Measurements from ENCODE around the gene HNF4A. TPM values are rescaled to one million over a fixed set of nuclear protein-coding genes. Genes with fewer than 3 reads are reported as not detected.

The HNF4A gene
- total RNA-seq, 2 experiments from 2014 or later, result not detected

GRCh38 chr20:44435630-44436335 is 80.3 kb downstream of the HNF4A start:
- ChIA-PET POLR2A (interaction anchor here (0.7 kb wide), 1 partner anchor 851 kb away, joined by 5 read pairs; no protein-coding TSS in a partner anchor), CTCF (ENCODE audit: unreplicated experiment) (no interaction called here)
- no peak overlapping the region for H3K4me2 ChIP-seq (ENCODE audit: low read length)
- no peak for DNase-seq (ENCODE audit: low spot score)
- intact Hi-C loops (cut with micrococcal nuclease; ENCODE audit: unreplicated experiment), result no loop called here
- no peaks in the 10 kb centered on the region for H3K36me3 ChIP-seq (ENCODE audit: insufficient read depth, low read length)
- H3K4me3 ChIP-seq (ENCODE audit: low read depth, low read length, poor library complexity, severe bottlenecking), result no peak overlapping the region
- no TSS peak for BruUV-seq (replicated peaks)
- no peak for TF ChIP-seq EZH2phosphoT487 (IDR thresholded peaks at IDR 0.05; ENCODE audit: borderline replicate concordance, low read depth, low read length)
- TF ChIP-seq, protein P1, sequence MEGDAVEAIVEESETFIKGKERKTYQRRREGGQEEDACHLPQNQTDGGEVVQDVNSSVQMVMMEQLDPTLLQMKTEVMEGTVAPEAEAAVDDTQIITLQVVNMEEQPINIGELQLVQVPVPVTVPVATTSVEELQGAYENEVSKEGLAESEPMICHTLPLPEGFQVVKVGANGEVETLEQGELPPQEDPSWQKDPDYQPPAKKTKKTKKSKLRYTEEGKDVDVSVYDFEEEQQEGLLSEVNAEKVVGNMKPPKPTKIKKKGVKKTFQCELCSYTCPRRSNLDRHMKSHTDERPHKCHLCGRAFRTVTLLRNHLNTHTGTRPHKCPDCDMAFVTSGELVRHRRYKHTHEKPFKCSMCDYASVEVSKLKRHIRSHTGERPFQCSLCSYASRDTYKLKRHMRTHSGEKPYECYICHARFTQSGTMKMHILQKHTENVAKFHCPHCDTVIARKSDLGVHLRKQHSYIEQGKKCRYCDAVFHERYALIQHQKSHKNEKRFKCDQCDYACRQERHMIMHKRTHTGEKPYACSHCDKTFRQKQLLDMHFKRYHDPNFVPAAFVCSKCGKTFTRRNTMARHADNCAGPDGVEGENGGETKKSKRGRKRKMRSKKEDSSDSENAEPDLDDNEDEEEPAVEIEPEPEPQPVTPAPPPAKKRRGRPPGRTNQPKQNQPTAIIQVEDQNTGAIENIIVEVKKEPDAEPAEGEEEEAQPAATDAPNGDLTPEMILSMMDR (conservative IDR thresholded peaks at IDR 0.05; ENCODE audit: low read length), result no peak
- no peaks in the 10 kb centered on the region for H3K9me2 ChIP-seq (ENCODE audit: insufficient read depth, low read length)
- no peak overlapping the region for H3K27ac ChIP-seq (ENCODE audit: low read depth, low read length, poor library complexity, severe bottlenecking)
- H3K79me2 ChIP-seq (ENCODE audit: insufficient read depth, low read depth, low read length), result no peaks in the 10 kb centered on the region; the same call in 1 of the 2 replicates
- no peak overlapping the region for H2AFZ ChIP-seq (ENCODE audit: low read length)
- H3K9me3 ChIP-seq (ENCODE audit: low read length), result no peaks in the 10 kb centered on the region
- no peaks in the 10 kb centered on the region for H3K4me1 ChIP-seq (ENCODE audit: insufficient read depth, low read length, poor library complexity, severe bottlenecking)
- H4K20me1 ChIP-seq (ENCODE audit: insufficient read depth, low read length), result no peaks in the 10 kb centered on the region

DNA sequence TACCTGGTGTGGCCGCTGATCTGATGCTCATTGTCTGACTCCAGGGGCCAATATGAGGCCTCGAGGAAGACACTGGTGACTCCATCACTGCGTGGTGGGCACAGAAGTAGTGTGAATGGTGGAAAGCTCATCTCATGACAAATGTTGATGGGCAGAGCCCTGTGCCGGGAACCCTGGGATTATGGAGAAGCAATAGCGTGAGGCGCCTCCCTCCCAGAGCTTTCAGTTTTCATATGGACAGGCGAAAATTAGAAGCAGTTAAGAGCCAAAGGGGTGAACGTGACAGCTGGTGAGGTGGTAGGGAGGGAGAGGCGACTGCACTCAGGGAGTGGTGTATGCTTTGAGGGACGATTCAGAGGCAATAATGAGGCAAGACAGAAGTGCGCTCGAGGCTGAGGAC is 80.9 kb downstream of the HNF4A start:
- no peak for DNase-seq (ENCODE audit: low spot score)
- BruUV-seq (replicated peaks), result no TSS peak
- CTCF ChIA-PET (ENCODE audit: unreplicated experiment), result no interaction called here
- no peak overlapping the region for H3K4me2 ChIP-seq (ENCODE audit: low read length)
- POLR2A ChIA-PET, result interaction anchor here (1.3 kb wide), 1 partner anchor 9 kb away, joined by 3 read pairs; no protein-coding TSS in a partner anchor
- no peaks in the 10 kb centered on the region for H3K36me3 ChIP-seq (ENCODE audit: insufficient read depth, low read length)
- H3K4me1 ChIP-seq (ENCODE audit: insufficient read depth, low read length, poor library complexity, severe bottlenecking), result no peaks in the 10 kb centered on the region
- H3K79me2 ChIP-seq (ENCODE audit: insufficient read depth, low read depth, low read length), result no peaks in the 10 kb centered on the region; the same call in 1 of the 2 replicates
- H2AFZ ChIP-seq (ENCODE audit: low read length), result peak overlapping the region; percentile 30; the same call in 1 of the 2 replicates
- H4K20me1 ChIP-seq (ENCODE audit: insufficient read depth, low read length), result no peaks in the 10 kb centered on the region
- H3K9me2 ChIP-seq (ENCODE audit: insufficient read depth, low read length), result no peaks in the 10 kb centered on the region
- no peak overlapping the region for H3K4me3 ChIP-seq (ENCODE audit: low read depth, low read length, poor library complexity, severe bottlenecking)
- TF ChIP-seq, protein P1 (conservative IDR thresholded peaks at IDR 0.05; ENCODE audit: low read length), result no peak
- TF ChIP-seq EZH2phosphoT487 (IDR thresholded peaks at IDR 0.05; ENCODE audit: borderline replicate concordance, low read depth, low read length), result no peak
- H3K9me3 ChIP-seq (ENCODE audit: low read length), result no peaks in the 10 kb centered on the region
- H3K27ac ChIP-seq (ENCODE audit: low read depth, low read length, poor library complexity, severe bottlenecking), result no peak overlapping the region
- intact Hi-C loops (cut with micrococcal nuclease; ENCODE audit: unreplicated experiment), result no loop called here

DNA sequence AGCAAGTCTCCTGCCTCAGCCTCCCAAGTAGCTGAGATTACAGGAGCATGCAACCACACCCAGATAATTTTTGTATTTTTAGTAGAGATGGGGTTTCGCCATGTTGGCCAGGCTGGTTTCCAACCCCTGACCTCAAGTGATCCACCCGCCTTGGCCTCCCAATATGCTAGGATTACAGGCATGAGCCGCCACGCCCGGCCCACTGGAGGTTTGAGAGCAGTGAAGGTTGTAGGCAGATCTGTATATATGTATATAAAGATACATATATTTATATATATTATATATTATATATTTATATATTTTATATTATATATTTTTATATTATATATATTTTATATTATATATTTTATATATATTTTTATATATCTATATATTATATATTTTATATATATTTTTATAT is 82.0 kb downstream of the HNF4A start:
- H3K4me3 ChIP-seq (ENCODE audit: low read depth, low read length, poor library complexity, severe bottlenecking), result no peak overlapping the region
- H2AFZ ChIP-seq (ENCODE audit: low read length), result no peak overlapping the region
- H3K79me2 ChIP-seq (ENCODE audit: insufficient read depth, low read depth, low read length), result no peaks in the 10 kb centered on the region; the same call in 1 of the 2 replicates
- H3K4me2 ChIP-seq (ENCODE audit: low read length), result no peak overlapping the region
- H3K4me1 ChIP-seq (ENCODE audit: insufficient read depth, low read length, poor library complexity, severe bottlenecking), result no peaks in the 10 kb centered on the region
- no peaks in the 10 kb centered on the region for H3K9me2 ChIP-seq (ENCODE audit: insufficient read depth, low read length)
- no peak for DNase-seq (ENCODE audit: low spot score)
- intact Hi-C loops (cut with micrococcal nuclease; ENCODE audit: unreplicated experiment), result no loop called here
- no TSS peak for BruUV-seq (replicated peaks)
- ChIA-PET CTCF (ENCODE audit: unreplicated experiment) (no interaction called here), POLR2A (interaction anchor here (1.3 kb wide), 1 partner anchor 10 kb away, joined by 3 read pairs; no protein-coding TSS in a partner anchor)
- H3K36me3 ChIP-seq (ENCODE audit: insufficient read depth, low read length), result no peaks in the 10 kb centered on the region
- no peak overlapping the region for H3K27ac ChIP-seq (ENCODE audit: low read depth, low read length, poor library complexity, severe bottlenecking)
- H3K9me3 ChIP-seq (ENCODE audit: low read length), result no peaks in the 10 kb centered on the region
- no peaks in the 10 kb centered on the region for H4K20me1 ChIP-seq (ENCODE audit: insufficient read depth, low read length)
- TF ChIP-seq, protein P1 (conservative IDR thresholded peaks at IDR 0.05; ENCODE audit: low read length), result no peak
- TF ChIP-seq EZH2phosphoT487 (IDR thresholded peaks at IDR 0.05; ENCODE audit: borderline replicate concordance, low read depth, low read length), result no peak

Measured in OCI-LY7 (cell line).